SU-DHL-6 (cell line): Measurements from ENCODE around the gene NR2F1-AS1.

Experiments used
- CTCF ChIP-seq: fragments of 200-600 bp; sonication (generic); IDR thresholded peaks from one replicate; pipeline ENCODE4 v1.5.1; 2017; ENCODE audit warnings: antibody characterized with exemption, mild to moderate bottlenecking, low read length, moderate library complexity; ENCODE audit not compliant: insufficient read depth, poor library complexity, severe bottlenecking
- EZH2phosphoT487 ChIP-seq: fragments of 200-600 bp; sonication (generic), shearing (Covaris generic); conservative IDR thresholded peaks from 2 replicates; pipeline ENCODE4 v1.6.1; 2018; ENCODE audit warnings: mild to moderate bottlenecking, antibody characterized with exemption, low read length, moderate library complexity, mixed read lengths

DNA sequence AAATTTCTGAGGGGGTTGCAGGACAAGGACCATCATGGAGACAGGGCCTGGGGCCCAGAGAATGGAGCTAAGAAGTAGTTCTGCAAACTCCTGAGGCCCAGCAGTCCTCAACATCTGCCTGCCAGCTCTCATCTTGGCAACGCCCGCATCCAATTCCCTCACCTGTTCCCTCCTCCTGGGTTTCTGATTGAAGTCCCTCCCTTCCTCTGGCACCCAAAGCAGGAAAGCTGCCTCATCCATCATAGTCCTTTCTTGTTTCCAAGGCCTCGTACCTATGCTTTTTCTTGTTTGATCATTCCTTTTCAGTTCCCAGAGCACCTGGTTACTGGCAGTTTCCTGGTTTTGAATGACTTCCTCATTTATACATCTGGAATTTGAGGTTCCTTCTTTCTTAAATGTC lies 181.3 kb downstream of the NR2F1-AS1 start:
- TF ChIP-seq CTCF = no peak
- no peak for TF ChIP-seq EZH2phosphoT487
